Mesothelial cell of epicardium (in vitro differentiated cells): ENCODE measurements around the gene SHISA9. TPM values are rescaled to one million over a fixed set of nuclear protein-coding genes. Genes with fewer than 3 reads are reported as not detected.

Source experiments
- DNase-seq, 2 experiments: peaks; one replicate each; pipeline ENCODE4 v3.0.0; 2021; ENCODE audit warnings: low spot score in 2 of 2; ENCODE audit not compliant: unreplicated experiment in 2 of 2
- H3K27ac Mint-ChIP-seq: 2 replicates; pipeline ENCODE4 v1.8.0; 2021; ENCODE audit warnings: mixed read lengths
- H3K27me3 Mint-ChIP-seq: 2 replicates; pipeline ENCODE4 v1.8.0; 2021; ENCODE audit warnings: low read depth, mixed read lengths
- H3K36me3 Mint-ChIP-seq: 2 replicates; pipeline ENCODE4 v1.8.0; 2021; ENCODE audit warnings: mixed read lengths
- H3K4me1 Mint-ChIP-seq: 2 replicates; pipeline ENCODE4 v1.8.0; 2021; ENCODE audit warnings: mixed read lengths
- H3K4me3 Mint-ChIP-seq: 2 replicates; pipeline ENCODE4 v1.8.0; 2021; ENCODE audit warnings: mild to moderate bottlenecking, moderate library complexity, mixed read lengths
- H3K9me3 Mint-ChIP-seq: 2 replicates; pipeline ENCODE4 v1.8.0; 2021; ENCODE audit warnings: mixed read lengths
- total RNA-seq: library from RNA; stranded (reverse); gene quantifications from 3 replicates; pipeline ENCODE4 v1.2.1, GENCODE V29; 2021
- TF ChIP-seq, protein P1 (sequence below): fragments of 200-600 bp; sonication (generic); IDR thresholded peaks from one replicate; pipeline ENCODE4 v1.5.0; 2021; ENCODE audit warnings: antibody characterized with exemption; ENCODE audit not compliant: unreplicated experiment

SHISA9 gene
- total RNA-seq, 1 donor from 2014 or later: 0.04 TPM

DNA sequence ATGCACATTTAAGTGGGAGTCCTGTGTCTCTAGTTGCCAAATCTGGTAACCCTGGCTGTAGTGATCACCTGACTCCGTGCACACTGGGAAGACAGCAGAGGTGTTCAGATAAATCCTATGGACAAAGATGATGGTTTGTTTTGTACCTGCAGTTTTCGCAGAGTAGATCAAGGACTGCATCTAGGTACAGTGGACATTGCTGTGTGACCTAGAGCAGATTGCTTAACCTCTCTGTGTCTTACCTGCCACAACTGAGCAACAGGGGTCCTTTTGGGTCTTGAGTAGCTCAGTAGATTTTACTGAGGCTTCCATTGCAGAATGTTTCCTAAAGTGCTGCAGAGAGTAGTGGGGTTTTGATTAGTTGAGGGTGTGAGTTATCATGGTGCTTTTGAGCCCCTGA, 160.8 kb downstream of the SHISA9 start:
- H3K4me3 Mint-ChIP-seq: no peak overlapping the region
- H3K27me3 Mint-ChIP-seq: no peaks in the 10 kb centered on the region
- TF ChIP-seq, protein P1, sequence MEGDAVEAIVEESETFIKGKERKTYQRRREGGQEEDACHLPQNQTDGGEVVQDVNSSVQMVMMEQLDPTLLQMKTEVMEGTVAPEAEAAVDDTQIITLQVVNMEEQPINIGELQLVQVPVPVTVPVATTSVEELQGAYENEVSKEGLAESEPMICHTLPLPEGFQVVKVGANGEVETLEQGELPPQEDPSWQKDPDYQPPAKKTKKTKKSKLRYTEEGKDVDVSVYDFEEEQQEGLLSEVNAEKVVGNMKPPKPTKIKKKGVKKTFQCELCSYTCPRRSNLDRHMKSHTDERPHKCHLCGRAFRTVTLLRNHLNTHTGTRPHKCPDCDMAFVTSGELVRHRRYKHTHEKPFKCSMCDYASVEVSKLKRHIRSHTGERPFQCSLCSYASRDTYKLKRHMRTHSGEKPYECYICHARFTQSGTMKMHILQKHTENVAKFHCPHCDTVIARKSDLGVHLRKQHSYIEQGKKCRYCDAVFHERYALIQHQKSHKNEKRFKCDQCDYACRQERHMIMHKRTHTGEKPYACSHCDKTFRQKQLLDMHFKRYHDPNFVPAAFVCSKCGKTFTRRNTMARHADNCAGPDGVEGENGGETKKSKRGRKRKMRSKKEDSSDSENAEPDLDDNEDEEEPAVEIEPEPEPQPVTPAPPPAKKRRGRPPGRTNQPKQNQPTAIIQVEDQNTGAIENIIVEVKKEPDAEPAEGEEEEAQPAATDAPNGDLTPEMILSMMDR: no peak
- no peak overlapping the region for H3K27ac Mint-ChIP-seq
- no peaks in the 10 kb centered on the region for H3K9me3 Mint-ChIP-seq
- H3K4me1 Mint-ChIP-seq: no peaks in the 10 kb centered on the region
- no peak for DNase-seq
- H3K36me3 Mint-ChIP-seq: no peaks in the 10 kb centered on the region

DNA sequence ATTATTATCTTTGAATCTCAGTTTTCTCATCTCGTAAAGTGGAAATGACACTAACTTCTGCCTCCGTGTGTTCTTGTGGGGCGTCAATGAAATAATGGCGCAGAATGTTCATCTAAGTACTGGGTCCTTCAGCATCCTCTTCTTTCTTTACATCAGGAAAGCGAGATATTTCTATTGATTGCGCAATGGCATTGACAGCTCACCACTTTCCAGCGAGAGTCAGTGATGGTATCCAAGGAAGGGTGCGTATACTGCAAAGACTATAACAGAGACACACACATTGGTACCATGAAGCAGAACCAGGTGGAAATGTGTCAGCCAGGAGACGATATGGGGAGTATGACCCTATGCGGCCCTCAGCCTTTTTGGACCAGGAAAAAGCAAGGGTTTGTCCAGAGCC, 162.1 kb downstream of the SHISA9 start:
- H3K4me1 Mint-ChIP-seq: no peaks in the 10 kb centered on the region
- no peak overlapping the region for H3K4me3 Mint-ChIP-seq
- TF ChIP-seq, protein P1: no peak
- no peaks in the 10 kb centered on the region for H3K9me3 Mint-ChIP-seq
- no peaks in the 10 kb centered on the region for H3K27me3 Mint-ChIP-seq
- no peak overlapping the region for H3K27ac Mint-ChIP-seq
- DNase-seq: no peak
- no peaks in the 10 kb centered on the region for H3K36me3 Mint-ChIP-seq

DNA sequence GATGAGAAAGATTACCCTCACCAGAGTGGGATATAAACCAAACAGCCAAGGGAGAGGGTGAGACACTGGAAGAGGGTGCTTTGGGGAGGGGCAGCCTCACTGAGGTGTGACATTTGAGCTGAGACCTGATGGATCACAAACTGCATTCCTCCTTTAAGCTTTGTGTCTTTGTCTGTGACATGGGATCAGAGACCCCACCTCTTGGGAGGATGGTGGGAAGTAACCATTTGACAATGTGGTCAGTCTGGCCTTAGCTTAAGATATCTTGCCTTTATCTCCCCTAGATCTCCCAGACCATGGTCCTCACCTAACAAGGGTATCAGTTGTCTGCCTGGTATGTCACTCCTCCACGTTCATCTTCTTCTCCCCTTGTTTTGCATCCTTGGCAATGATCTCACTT, 163.4 kb downstream of the SHISA9 start:
- TF ChIP-seq, protein P1: no peak
- Mint-ChIP-seq H3K4me3 (no peak overlapping the region), H3K27me3 (no peaks in the 10 kb centered on the region), H3K27ac (no peak overlapping the region), H3K36me3 (no peaks in the 10 kb centered on the region), H3K9me3 (no peaks in the 10 kb centered on the region), H3K4me1 (no peaks in the 10 kb centered on the region)
- no peak for DNase-seq

DNA sequence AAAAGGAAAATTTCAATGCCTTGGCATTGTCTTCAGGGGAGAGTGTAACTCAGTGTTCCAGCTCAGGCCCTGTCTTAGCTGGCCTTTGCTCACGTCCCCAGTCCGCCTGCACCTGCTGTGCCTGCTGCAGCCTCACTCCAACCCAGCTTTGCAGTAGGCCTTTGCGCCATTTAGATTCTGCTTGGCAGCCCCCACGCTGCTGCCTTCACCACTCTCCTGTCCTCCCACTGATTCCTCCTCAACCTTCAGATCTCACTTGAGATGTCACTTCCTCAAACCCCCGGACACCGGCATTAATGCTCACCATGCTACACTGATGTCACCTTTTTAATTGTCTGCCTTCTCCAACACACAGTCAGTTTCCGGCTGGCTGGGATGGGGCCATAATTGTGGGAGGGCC, 166.2 kb downstream of the SHISA9 start:
- no peak for DNase-seq
- TF ChIP-seq, protein P1: no peak
- H3K4me1 Mint-ChIP-seq: no peaks in the 10 kb centered on the region
- no peak overlapping the region for H3K4me3 Mint-ChIP-seq
- H3K27ac Mint-ChIP-seq: no peak overlapping the region
- no peaks in the 10 kb centered on the region for H3K27me3 Mint-ChIP-seq
- no peaks in the 10 kb centered on the region for H3K9me3 Mint-ChIP-seq
- H3K36me3 Mint-ChIP-seq: no peaks in the 10 kb centered on the region

DNA sequence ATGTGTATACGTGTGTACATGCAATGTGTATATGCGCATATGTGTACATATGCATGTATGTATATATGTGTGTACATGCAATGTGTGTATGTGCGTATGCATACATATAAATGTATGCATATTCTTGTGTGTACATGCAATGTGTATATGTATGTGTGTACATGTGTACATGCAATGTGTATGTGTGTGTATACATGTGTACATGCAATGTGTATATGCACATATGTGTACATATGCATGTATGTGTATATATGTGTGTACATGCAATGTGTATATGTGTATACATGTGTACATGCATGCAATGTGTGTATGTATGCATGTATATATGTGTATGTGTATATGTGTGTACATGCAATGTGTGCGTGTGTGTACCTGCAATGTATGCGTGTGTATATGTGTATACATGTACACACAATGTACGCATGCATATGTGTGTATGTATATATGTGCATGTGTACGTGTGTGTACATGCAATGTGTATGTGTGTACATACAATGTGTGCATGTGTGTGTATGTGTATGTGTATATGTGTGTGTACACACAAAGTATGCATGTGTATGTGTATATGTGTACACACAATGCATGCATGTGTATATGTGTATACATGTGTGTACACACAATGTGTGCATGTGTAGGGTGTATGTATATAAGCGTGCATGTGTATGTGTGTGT, 167.7 kb downstream of the SHISA9 start:
- no peaks in the 10 kb centered on the region for H3K4me1 Mint-ChIP-seq
- H3K27ac Mint-ChIP-seq: no peak overlapping the region
- no peaks in the 10 kb centered on the region for H3K9me3 Mint-ChIP-seq
- H3K36me3 Mint-ChIP-seq: no peaks in the 10 kb centered on the region
- H3K4me3 Mint-ChIP-seq: no peak overlapping the region
- no peak for DNase-seq
- no peaks in the 10 kb centered on the region for H3K27me3 Mint-ChIP-seq
- TF ChIP-seq, protein P1: no peak

DNA sequence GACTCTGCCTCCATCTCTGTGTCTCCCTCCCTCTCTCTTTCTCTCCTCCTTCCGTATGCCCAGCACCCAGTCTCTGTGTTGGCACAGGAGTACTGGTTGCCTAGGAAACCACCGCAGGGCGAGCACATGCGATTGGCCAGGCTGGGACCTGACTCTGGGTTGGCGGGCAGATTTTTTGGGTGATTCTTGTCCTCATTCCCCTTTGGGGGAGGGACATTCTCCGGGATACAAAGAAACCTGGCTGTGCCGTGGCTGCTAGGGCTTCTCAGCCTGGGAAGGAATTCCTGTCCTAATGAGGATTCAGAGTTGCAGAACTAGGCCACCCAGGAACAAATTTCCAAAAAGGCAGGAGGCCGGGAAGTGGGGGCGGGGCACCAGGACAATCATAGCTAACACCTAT, 168.9 kb downstream of the SHISA9 start:
- Mint-ChIP-seq H3K4me1 (no peaks in the 10 kb centered on the region), H3K36me3 (no peaks in the 10 kb centered on the region), H3K9me3 (no peaks in the 10 kb centered on the region), H3K27ac (no peak overlapping the region), H3K27me3 (no peaks in the 10 kb centered on the region), H3K4me3 (no peak overlapping the region)
- TF ChIP-seq, protein P1: no peak
- DNase-seq: no peak
